Activated CD4-positive, alpha-beta T cell treated with anti-CD3 and anti-CD28 coated beads for 1 hour (primary cell): ENCODE measurements around the gene ACOT7.
"Not testable (repeated sequence)": the region's sequence is repeated elsewhere in the genome, so short reads cannot be mapped to it uniquely, and the experiment has no call there.

Experiments
- DNase-seq: peaks from one replicate; pipeline ENCODE4 v3.0.0-alpha.2; 2020

Gene ACOT7

DNA sequence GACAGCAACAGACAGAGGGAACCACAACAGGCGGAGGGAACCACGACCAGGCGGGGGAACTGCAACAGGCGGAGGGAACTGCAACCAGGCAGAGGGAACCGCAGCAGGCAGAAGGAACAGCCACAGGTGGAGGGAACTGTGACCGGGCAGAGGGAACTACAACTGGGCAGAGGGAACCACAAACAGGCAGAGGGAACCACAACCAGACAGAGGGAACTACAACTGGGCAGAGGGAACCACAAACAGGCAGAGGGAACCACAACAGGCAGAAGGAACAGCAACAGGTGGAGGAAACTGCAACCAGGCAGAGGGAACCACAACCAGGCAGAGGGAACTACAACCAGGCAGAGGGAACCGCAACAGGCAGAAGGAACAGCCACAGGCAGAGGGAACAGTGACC lies 85.9 kb downstream of the ACOT7 start:
- DNase-seq = not testable (repeated sequence)

GRCh38 chr1:6307099-6307498 lies 86.5 kb downstream of the ACOT7 start:
- DNase-seq = no peak

GRCh38 chr1:6303397-6304012 lies 90.1 kb downstream of the ACOT7 start:
- DNase-seq = no peak

DNA sequence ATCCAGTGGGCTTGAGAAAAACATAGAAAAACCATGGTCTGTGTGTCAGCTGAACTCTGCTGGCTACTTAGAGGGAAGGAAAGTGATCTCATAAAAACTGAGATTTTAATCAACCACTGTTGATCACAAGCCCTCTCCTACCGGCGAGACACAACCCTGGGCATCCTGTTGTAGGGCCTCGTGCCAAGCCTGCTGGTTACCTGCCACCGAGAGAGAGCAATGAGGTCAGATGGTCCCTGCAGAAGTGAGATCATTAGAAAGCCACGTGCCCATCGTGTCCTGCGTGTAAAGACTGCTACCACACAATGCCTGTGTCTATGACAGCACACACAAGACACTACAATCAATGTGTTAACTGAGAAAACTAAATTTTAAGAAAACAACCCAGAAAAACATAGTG lies 91.0 kb downstream of the ACOT7 start:
- DNase-seq = no peak

- DNase-seq = no peak
Measured at GRCh38 chr1:6301526-6301925, 92.0 kb downstream of the ACOT7 start.

GRCh38 chr1:6300342-6301048 lies 93.1 kb downstream of the ACOT7 start:
- DNase-seq = no peak

DNA sequence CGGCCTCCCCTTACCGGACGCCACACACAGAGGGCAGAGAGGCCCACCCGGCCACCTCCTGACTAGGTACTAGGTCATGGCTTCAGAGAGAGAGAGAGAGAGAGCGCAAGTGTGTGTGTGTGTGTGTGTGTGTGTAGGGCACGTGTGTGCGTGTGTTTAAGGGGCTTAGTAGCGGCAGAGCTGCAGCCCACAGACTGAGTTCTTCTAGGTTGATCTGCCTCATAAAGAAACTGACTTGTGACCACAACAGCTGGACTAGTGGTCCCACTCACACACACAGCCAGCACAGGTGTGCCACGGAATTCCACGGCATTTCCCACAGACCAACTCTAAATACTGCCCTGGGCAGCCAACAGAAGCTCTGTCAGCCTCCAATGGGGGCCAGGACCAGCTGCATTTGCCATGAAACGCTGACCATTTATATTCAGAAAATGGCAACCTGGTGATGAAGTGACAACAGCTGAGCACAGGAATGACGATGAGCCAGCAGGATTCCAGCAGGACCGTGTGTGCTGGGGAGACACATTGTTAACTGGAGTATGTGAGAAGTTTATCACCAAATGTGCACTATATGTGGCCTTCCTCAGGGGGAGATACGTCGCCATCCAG lies 93.9 kb downstream of the ACOT7 start:
- DNase-seq = no peak

DNA sequence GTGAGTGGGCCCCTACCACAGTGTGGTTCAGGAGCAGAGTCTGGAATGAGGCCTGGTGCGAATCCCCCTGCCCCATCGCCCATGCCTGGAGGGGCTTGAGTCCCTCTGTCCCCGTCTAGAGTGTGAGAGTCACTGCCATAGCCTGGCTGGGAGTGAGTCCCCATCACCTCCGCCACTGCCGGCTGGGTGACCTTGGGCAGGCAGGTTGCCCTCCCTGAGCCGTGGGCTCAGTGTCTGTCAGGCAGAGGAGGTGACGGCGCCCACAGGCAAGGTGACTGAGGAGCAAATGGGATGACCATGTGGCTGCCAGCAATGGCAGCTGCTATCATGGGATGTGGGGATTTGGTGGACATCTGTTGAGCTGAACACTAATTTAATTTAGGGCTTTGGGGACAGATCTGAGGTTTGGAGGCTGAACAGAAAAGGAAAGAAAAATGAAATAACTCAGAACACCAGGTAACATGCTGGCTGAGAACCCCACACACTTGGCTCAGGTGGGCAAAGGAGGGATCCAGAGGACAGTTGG lies 94.6 kb downstream of the ACOT7 start:
- DNase-seq = no peak

DNA sequence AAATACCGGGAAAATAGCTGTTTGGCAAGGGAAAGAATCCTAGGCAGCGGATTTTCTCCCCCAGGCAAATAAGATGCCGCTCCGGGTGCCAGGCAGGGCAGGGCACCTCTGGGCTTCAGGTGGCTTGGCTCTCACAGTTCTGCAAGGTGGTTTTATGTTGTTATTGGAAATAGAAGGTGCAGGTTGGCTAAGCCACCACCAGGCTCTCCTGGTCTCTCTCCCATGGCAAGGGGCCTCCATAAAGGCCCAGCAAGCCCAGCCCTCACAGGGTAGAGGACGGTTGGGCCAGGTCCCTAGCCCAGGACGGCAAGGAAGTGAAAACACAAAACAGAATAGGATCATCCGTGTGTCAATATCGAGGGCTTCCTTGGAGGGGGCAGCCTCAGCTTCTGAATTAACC lies 95.0 kb downstream of the ACOT7 start:
- DNase-seq = no peak

GRCh38 chr1:6295910-6296309 lies 97.7 kb downstream of the ACOT7 start:
- no peak for DNase-seq

DNA sequence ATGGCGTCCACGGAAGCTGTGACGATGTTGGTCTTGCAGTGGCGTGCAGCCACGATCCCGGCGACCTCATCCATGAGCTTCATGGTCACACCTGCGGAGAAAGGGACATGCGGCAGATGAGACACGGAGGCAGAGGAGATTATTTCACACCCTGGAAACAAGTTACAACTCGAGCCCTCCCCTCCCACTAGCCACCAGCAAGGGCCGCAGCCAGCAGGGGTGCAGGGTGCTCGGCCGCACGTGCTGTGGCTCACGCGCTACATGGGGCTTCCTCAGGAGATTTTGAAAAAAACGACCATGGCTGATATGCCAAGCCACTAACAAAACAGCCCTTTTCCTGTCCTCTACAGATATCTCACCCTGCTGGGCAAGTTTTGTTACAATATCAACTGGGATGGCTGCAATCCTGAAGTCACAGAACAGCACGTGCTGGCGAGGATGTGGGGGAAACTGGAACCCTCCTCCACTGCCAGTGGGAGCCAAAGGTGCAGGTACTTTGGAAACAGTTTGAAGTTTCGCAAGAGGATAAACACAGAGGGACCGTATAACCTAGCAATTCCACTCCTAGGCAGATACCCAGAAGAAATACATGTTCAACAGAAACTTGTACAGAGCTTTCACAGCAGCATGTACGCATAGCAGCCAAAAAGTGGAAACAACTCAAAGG lies 98.5 kb downstream of the ACOT7 start:
- no peak for DNase-seq

- DNase-seq = no peak
Measured at GRCh38 chr1:6294080-6294889, 99.3 kb downstream of the ACOT7 start.

GRCh38 chr1:6292102-6292501 lies 101.5 kb downstream of the ACOT7 start:
- DNase-seq = no peak

GRCh38 chr1:6288665-6289064 lies 104.9 kb downstream of the ACOT7 start:
- DNase-seq = no peak

- DNase-seq = no peak
Measured at GRCh38 chr1:6288026-6288425, 105.5 kb downstream of the ACOT7 start.

- no peak for DNase-seq
Measured at GRCh38 chr1:6287431-6287886, 106.1 kb downstream of the ACOT7 start.

DNA sequence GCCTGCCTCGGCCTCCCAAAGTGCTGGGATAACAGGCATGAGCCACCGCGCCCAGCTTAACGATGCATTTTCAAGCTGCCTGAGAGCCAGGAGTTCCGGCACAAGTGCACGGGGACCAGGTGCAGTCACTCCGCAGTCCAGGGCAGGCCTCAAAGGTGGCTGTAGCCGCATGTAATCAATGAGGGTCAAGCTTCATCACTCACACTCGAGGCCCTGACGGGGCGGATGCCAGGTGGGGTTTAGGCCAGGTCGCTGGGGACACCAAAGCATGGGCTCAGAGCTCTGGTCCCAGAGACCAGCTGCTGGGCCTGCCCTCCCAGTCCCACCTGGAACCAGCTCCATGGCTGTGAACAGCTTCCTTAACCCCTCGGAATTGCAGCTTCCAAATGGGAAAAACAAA lies 106.5 kb downstream of the ACOT7 start:
- DNase-seq = no peak

- no peak for DNase-seq
Measured at GRCh38 chr1:6286266-6286665, 107.3 kb downstream of the ACOT7 start.

- no peak for DNase-seq
Measured at GRCh38 chr1:6285336-6285735, 108.2 kb downstream of the ACOT7 start.

DNA sequence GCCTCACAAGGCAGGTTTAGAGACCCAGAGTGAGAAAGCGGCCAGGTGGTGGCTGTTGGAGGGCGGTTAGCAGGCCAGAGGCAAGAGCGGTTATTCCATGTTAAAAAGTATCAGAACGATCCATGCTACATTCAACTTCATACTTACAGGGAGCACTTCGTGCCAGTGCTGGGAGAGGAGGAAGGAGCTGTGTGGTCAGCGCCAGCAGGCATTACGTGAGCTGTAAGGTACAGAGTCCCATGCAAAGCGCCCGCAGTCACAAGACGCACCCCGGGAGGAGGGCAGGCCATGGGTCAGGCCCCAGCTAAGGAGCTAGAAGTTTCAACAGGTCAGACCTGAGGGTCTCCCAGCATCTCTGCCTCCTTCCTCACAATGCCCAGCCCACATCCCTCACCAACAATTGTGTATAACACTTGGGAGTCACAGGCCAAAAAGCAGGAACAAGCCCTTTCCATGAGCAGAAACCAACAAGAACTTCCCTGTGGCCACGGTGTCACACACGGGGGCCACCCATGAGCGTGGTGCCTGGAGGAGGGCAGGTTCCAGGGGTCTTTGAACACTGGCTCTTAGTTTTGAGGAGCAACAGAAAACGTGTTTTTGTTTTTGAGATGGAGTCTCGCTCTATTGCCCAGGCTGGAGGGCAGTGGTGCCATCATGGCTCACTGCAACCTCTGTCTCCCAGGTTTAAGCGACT lies 110.8 kb downstream of the ACOT7 start:
- no peak for DNase-seq

- no peak for DNase-seq
Measured at GRCh38 chr1:6281511-6282402, 111.8 kb downstream of the ACOT7 start.
